ENCODE data around the gene DET1.
A peak's percentile ranks its signal among the peaks of the same experiment; 100 is the strongest.
"Not testable (repeated sequence)": the region's sequence is repeated elsewhere in the genome, so short reads cannot be mapped to it uniquely, and the experiment has no call there.

Gene DET1

DNA sequence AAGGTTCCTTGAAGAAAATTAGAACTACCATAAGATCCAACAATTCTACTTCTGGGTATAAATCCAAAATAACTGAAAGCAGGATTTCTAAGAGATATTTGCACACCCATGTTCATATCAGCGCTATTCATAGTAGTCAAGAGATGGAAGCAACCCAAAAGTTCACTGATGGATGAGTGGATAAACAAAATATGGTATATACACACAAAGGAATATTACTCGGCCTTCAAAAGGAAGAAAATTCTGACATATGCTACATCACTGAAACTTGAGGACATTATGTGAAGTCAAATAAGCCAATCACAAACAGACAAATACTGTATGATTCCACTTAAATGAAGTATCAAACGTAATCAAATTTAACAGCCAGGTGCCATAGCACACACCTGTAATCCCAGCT is 13.1 kb downstream of the DET1 start:
- Mint-ChIP-seq H3K4me1 (peaks cover 1 to 6% of the 10 kb centered on the region in 2 donors), H3K4me3 (no peak overlapping the region), H3K27me3 (no peaks in the 10 kb centered on the region), H3K27ac (no peak overlapping the region), H3K36me3 (peaks cover 28 to 64% of the 10 kb centered on the region in 2 donors), H3K9me3 (peaks cover 4 to 14% of the 10 kb centered on the region in 2 donors)
- ATAC-seq (replicated peaks) (no peak), DNase-seq (no peak)

DNA sequence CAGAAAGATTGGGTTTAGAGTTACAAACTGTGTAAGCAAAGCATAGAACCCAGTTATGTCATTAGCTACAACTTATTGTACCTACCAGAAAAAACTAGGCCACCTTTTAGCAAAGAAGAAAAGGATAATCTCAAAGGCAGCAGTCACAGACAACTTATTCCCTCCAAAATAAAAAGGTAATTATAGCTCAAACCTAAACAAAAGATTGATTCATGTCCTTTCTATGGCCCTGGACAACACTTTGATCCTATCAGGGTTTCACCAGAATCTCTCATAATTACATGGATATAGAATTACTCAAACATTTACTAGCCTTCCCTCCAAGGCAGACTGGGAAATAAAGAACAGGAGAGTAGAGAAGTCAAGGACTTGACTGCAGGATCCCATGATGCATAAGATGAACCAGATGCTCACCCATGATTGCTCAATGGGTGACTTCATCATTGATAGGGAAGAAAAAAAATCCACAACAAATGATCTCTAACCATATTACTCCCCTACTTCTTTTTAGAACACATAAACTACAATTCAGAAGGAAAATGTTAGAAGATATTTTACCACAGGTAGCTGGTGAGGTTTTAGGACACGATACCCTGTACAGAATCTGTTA is 17.4 kb downstream of the DET1 start:
- H3K36me3 Mint-ChIP-seq: peaks cover 27 to 70% of the 10 kb centered on the region in 2 donors
- H3K4me1 Mint-ChIP-seq: no peaks in the 10 kb centered on the region
- no peaks in the 10 kb centered on the region for H3K27me3 Mint-ChIP-seq
- no peak for ATAC-seq (replicated peaks)
- peaks cover 0 to 3% of the 10 kb centered on the region in 2 donors for H3K9me3 Mint-ChIP-seq
- no peak for DNase-seq
- H3K27ac Mint-ChIP-seq: no peak overlapping the region
- no peak overlapping the region for H3K4me3 Mint-ChIP-seq

DNA sequence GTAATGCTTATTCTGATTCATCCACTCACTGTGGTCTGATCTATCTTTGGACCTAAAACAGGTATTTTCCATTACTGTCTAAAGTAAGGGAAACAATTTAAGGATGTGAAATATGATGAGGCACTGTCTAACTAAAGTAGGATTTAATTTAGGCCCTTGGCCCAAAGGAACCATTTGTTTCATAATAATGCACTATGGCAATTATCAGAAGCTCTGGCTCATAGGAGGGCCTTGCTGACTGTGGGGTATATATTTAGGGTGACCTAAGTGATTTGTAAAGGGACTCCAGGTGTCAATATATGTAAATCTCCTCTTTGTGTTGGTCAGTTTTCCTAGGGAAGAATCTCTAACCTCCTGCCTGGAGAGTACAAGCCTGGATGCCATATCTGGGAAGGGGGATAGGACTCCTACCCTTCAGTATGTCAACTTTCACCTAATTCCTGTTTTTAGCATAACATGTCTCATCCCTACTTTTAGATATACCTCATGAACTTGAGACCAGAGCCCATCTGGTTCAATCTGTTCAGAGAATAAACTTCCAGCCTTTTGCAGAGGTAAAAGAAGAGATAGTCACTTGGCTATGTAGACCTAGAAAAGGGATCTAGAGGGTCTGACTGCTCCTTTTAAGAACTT is 20.1 kb downstream of the DET1 start:
- Mint-ChIP-seq H3K36me3 (peaks cover 30 to 62% of the 10 kb centered on the region in 2 donors), H3K9me3 (no peaks in the 10 kb centered on the region), H3K4me1 (no peaks in the 10 kb centered on the region), H3K27ac (no peak overlapping the region), H3K4me3 (no peak overlapping the region), H3K27me3 (no peaks in the 10 kb centered on the region)
- ATAC-seq (replicated peaks) (no peak), DNase-seq (no peak)

DNA sequence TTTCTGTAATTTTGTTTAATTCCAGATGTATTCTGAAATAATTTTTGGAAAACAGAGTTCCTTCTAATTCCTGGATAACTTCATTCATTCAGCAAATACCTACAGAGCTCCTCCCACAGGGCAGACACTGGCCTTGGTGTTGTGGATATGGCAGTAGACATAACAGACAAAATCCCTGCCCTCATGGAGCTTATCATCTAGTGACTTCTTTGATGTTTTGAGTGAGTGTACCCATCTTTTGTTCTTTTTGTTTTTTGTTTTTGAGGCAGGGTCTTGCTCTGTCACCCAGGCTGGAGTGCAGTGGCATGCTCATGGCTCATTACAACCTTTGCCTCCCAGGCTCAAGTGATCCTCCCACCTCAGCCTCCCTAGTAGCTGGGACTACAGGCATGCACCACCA is 21.1 kb downstream of the DET1 start:
- Mint-ChIP-seq H3K9me3 (no peaks in the 10 kb centered on the region), H3K4me1 (no peaks in the 10 kb centered on the region), H3K27me3 (no peaks in the 10 kb centered on the region), H3K4me3 (no peak overlapping the region), H3K27ac (no peak overlapping the region), H3K36me3 (peaks cover 21 to 52% of the 10 kb centered on the region in 2 donors)
- ATAC-seq (replicated peaks) (no peak), DNase-seq (no peak)

DNA sequence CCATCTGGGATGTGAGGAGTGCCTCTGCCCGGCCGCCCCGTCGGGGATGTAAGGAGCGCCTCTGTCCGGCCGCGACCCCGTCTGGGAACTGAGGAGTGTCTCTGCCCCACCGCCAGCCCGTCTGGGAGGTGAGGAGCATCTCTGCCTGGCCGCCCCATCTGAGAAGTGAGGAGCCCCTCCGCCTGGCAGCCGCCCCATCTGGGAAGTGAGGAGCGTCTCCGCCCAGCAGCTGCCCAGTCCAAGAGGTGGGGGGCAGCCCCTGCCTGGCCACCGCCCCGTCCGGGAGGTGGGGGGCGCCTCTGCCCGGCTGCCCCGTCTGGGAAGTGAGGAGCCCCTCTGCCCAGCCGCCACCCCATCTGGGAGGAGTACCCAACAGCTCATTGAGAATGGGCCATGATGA is 22.4 kb downstream of the DET1 start:
- H3K36me3 Mint-ChIP-seq: peaks cover 15 to 39% of the 10 kb centered on the region in 2 donors
- not testable (repeated sequence) for ATAC-seq (replicated peaks); H3K27me3 Mint-ChIP-seq; H3K4me1 Mint-ChIP-seq; DNase-seq; H3K27ac Mint-ChIP-seq; H3K4me3 Mint-ChIP-seq; H3K9me3 Mint-ChIP-seq

DNA sequence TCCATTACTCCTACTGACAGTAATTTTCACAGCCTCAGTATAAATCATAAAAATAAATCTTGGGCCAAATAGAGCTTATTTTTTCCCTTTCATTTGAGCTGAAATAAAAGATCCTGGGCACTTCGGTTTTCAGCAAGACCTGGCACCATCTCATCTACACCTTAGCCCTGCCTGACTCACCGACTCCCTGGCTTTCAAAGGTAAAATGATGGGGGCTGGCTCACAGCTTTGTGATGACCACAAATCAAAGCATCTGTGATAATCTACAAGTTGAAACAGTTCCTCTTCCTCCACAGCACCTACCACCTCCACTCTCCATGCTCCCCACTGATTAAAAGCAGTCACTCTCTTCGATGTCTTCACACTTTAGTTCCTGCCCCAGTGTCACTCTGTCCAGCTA is 27.6 kb downstream of the DET1 start:
- Mint-ChIP-seq H3K9me3 (no peaks in the 10 kb centered on the region), H3K4me1 (no peaks in the 10 kb centered on the region)

DNA sequence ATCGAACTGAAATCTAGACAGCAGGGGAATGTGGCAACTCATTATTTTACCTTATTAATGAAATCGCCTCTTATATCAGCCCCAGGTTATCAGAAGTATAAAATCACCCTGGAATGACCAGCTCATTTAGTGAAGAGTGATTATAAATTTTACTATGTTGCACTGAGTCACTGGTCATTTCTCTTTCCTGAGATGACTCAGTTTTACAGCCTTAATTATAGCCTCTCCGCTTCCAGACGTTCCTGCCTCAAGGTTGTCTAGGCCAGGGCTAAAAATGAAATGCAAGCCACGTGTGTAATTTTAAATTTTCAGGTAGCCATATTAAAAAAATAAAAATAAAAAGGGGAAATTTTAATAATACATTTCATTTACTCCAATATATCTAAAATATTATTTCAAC is 33.3 kb downstream of the DET1 start:
- DNase-seq (no peak), ATAC-seq (replicated peaks) (no peak)
- H3K4me3 Mint-ChIP-seq: no peak overlapping the region
- H3K27me3 Mint-ChIP-seq: no peaks in the 10 kb centered on the region
- peaks cover 10 to 20% of the 10 kb centered on the region in 2 donors for H3K4me1 Mint-ChIP-seq
- H3K36me3 Mint-ChIP-seq: peaks cover 26 to 40% of the 10 kb centered on the region in 2 donors
- H3K27ac Mint-ChIP-seq: no peak overlapping the region
- no peaks in the 10 kb centered on the region for H3K9me3 Mint-ChIP-seq

More for the DNA sequence above, 27.6 kb downstream of the DET1 start:
- H3K36me3 Mint-ChIP-seq: peaks cover 8 to 10% of the 10 kb centered on the region in 2 donors
- no peak overlapping the region for H3K27ac Mint-ChIP-seq
- ATAC-seq (replicated peaks): no peak
- DNase-seq: no peak
- no peak overlapping the region for H3K4me3 Mint-ChIP-seq
- no peaks in the 10 kb centered on the region for H3K27me3 Mint-ChIP-seq

DNA sequence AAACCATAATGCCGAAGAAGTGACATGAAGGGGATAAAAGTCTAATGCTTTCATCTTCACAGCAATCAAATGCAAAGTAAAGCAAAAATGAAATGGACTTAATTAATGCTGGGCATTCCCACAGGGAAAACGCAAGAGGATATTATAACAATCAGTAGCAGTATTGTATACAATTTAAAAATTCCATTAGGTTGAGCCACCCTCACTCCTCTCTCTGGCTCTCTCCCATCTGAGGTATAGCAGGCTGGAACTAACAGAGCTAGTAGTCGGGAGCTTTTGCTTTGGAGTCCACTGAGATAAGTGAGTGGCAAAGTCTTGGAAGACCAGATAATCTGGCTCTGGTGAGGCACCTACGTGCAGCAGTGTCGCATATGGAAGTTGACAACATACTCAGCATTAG is 33.9 kb downstream of the DET1 start:
- no peak overlapping the region for H3K27ac Mint-ChIP-seq
- no peak for DNase-seq
- H3K4me3 Mint-ChIP-seq: no peak overlapping the region
- peaks cover 10 to 20% of the 10 kb centered on the region in 2 donors for H3K4me1 Mint-ChIP-seq
- H3K36me3 Mint-ChIP-seq: peaks cover 26 to 40% of the 10 kb centered on the region in 2 donors
- no peaks in the 10 kb centered on the region for H3K27me3 Mint-ChIP-seq
- H3K9me3 Mint-ChIP-seq: no peaks in the 10 kb centered on the region
- no peak for ATAC-seq (replicated peaks)

DNA sequence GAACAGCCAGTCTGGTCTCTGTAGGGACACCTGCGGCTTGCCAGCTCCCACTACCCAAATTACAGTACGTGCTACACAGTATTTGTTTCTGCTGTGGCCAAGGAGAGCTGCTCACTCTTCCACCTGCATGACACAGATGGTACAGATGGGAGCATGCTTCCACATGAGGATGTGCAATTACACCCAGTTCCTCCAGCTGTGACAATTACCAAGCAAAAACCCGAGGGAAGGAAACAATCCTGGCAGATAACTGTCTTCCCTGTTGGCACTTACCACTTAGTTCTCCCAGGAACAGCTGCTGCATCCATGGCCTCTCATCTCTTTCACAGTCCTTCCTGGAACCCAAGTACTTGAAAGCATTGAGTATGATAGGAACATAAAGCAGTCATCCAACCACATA is 34.4 kb downstream of the DET1 start:
- H3K27me3 Mint-ChIP-seq: no peaks in the 10 kb centered on the region
- H3K9me3 Mint-ChIP-seq: no peaks in the 10 kb centered on the region
- DNase-seq: no peak
- no peak for ATAC-seq (replicated peaks)
- H3K36me3 Mint-ChIP-seq: peaks cover 26 to 40% of the 10 kb centered on the region in 2 donors
- H3K4me1 Mint-ChIP-seq: peaks cover 10 to 20% of the 10 kb centered on the region in 2 donors
- no peak overlapping the region for H3K4me3 Mint-ChIP-seq
- no peak overlapping the region for H3K27ac Mint-ChIP-seq

DNA sequence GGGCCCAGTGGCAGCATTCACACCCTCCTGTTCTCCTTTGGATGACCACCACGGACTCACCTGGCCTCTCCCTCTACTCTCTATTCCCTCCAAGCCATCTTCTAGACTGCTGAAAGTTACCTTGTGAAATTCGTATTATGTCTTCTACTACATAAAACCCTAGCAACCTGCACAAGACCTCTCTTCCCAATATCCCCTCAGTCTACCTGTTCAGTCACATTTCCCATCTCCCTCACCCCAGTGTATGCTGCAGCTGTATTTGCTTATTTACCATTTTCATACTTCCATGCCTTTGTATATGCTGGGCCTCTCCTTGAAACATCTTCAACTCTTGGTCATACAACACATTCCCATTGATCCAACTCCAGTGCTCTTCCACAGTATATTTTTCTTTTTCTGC is 35.3 kb downstream of the DET1 start:
- H3K4me3 Mint-ChIP-seq: no peak overlapping the region
- peaks cover 26 to 40% of the 10 kb centered on the region in 2 donors for H3K36me3 Mint-ChIP-seq
- no peaks in the 10 kb centered on the region for H3K9me3 Mint-ChIP-seq
- DNase-seq (no peak), ATAC-seq (replicated peaks) (no peak)
- peaks cover 10 to 20% of the 10 kb centered on the region in 2 donors for H3K4me1 Mint-ChIP-seq
- peak overlapping the region; percentile 20 for H3K27ac Mint-ChIP-seq
- no peaks in the 10 kb centered on the region for H3K27me3 Mint-ChIP-seq

DNA sequence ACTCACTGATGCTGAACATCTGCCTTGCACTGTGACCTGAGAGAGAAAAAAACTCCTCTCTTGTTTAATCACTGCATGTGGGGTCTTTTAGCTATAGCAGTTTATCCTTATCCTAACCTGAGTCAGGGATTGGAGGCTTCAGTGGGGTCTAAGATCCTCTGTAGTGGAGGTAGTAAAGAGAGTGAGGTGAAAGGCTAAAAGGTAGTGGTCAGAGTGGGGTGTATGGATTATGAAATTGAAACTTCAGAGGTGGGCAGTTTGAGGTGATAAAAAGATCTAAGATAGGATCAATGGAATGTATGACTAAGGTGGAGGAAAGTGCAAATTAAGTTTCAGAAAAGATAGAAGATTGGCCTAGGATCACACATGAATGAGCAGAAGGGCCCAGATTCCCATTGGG is 36.5 kb downstream of the DET1 start:
- H3K4me3 Mint-ChIP-seq: no peak overlapping the region
- no peak overlapping the region for H3K27ac Mint-ChIP-seq
- H3K9me3 Mint-ChIP-seq: no peaks in the 10 kb centered on the region
- peaks cover 10 to 20% of the 10 kb centered on the region in 2 donors for H3K4me1 Mint-ChIP-seq
- DNase-seq (no peak), ATAC-seq (replicated peaks) (peak in 1 of 2 donors; percentile 50)
- H3K27me3 Mint-ChIP-seq: no peaks in the 10 kb centered on the region
- peaks cover 26 to 40% of the 10 kb centered on the region in 2 donors for H3K36me3 Mint-ChIP-seq

DNA sequence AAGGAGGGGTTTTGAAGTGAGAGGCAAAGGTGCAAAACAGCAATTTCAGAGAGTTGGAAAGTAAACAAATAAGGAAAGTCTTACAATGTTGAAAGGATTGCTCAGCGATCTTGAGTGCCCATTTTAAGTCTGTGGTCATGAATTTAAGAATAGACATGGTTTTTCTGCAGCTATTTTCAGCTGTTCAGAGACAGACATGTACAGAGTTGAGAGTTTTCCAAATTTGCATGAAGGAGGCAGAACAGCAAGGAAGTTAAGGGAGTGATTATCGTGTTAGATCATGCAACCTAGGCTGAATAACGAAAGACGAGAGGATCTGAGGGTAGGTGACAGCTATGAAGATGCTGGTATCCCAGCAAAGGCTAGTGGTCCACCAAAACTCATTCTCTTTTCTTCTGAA is 37.2 kb downstream of the DET1 start:
- H3K9me3 Mint-ChIP-seq: no peaks in the 10 kb centered on the region
- no peak for ATAC-seq (replicated peaks)
- H3K4me3 Mint-ChIP-seq: no peak overlapping the region
- peaks cover 10 to 20% of the 10 kb centered on the region in 2 donors for H3K4me1 Mint-ChIP-seq
- peaks cover 26 to 46% of the 10 kb centered on the region in 2 donors for H3K36me3 Mint-ChIP-seq
- H3K27ac Mint-ChIP-seq: no peak overlapping the region
- no peaks in the 10 kb centered on the region for H3K27me3 Mint-ChIP-seq
- no peak for DNase-seq

DNA sequence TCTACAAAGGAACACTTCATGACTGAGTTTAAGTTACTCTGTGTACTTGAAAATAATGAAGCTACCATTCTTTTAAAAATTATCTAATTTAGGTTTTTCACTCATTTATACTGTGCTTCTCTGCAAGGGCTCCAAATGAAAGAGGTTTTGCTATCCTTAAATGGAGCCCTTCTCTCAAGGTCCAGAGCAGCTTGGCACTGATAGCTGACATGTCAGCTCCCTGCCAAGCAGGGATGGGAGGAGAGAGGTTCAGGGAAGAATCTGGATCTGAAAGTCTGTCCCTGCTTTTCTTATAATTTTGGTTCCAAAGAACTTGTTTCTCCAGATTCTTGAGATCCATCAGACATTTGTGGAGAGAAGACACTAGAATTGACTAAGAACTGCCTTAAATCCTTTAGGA is 39.9 kb downstream of the DET1 start:
- H3K9me3 Mint-ChIP-seq: no peaks in the 10 kb centered on the region
- H3K4me1 Mint-ChIP-seq: peaks cover 10 to 20% of the 10 kb centered on the region in 2 donors
- ATAC-seq (replicated peaks): no peak
- no peak for DNase-seq
- H3K36me3 Mint-ChIP-seq: peaks cover 19 to 32% of the 10 kb centered on the region in 2 donors
- no peak overlapping the region for H3K27ac Mint-ChIP-seq
- H3K27me3 Mint-ChIP-seq: no peaks in the 10 kb centered on the region
- H3K4me3 Mint-ChIP-seq: no peak overlapping the region

DNA sequence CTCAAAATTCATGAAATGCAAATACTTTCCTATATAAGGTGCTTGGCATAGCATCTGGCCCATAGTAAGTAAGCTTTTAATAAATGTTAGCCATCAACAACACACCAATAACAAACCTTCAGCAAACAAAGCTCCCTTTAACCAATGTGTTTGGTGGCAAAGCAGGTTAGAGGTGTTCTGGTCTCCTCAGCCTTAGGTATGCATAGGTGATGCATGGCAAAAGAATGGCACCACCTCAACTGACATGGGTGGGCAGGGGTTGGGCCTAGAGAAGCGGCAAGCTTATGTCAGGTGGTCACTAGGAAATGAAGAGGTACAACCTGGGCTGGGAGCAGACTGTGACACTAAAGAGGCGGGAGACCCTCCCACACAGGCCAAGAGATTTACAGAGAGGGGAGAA is 40.8 kb downstream of the DET1 start:
- Mint-ChIP-seq H3K4me3 (no peak overlapping the region), H3K36me3 (peaks cover 14 to 24% of the 10 kb centered on the region in 2 donors), H3K27me3 (no peaks in the 10 kb centered on the region), H3K27ac (no peak overlapping the region), H3K4me1 (peaks cover 10 to 20% of the 10 kb centered on the region in 2 donors), H3K9me3 (no peaks in the 10 kb centered on the region)
- DNase-seq (no peak), ATAC-seq (replicated peaks) (no peak)

DNA sequence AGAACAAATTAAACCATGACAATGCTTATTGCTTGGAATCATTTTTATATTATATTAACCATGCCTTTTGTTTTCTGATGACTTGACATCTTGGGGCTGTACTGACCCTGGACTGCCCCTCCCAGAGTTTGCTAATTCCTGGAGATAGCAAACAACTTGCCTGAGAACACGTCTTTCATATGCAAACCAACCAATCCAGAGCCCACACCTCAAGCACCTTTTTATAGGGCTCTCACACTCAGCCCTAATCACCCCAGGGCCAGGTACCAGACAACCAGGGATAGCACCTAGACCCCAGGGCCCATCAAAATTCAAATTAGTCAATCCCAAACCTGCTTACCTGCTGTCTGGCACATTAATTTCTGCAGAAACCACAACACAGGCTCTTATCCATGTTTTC is 42.0 kb downstream of the DET1 start:
- Mint-ChIP-seq H3K4me3 (no peak overlapping the region), H3K36me3 (peaks cover 7 to 16% of the 10 kb centered on the region in 2 donors), H3K27ac (no peak overlapping the region), H3K27me3 (no peaks in the 10 kb centered on the region), H3K9me3 (no peaks in the 10 kb centered on the region), H3K4me1 (peaks cover 4 to 12% of the 10 kb centered on the region in 2 donors)
- no peak for ATAC-seq (replicated peaks)
- no peak for DNase-seq

All from stimulated activated naive B cell treated with anti-CD40 and anti-IgM and Interleukin-4, amounts not matched to agents 10 μg/mL and 1 μg/mL and 100 μg/mL, for 72 hours (primary cell).